Measurements from ENCODE around the gene SDR9C7.
"Not testable (repeated sequence)": the region's sequence is repeated elsewhere in the genome, so short reads cannot be mapped to it uniquely, and the experiment has no call there.

DNA sequence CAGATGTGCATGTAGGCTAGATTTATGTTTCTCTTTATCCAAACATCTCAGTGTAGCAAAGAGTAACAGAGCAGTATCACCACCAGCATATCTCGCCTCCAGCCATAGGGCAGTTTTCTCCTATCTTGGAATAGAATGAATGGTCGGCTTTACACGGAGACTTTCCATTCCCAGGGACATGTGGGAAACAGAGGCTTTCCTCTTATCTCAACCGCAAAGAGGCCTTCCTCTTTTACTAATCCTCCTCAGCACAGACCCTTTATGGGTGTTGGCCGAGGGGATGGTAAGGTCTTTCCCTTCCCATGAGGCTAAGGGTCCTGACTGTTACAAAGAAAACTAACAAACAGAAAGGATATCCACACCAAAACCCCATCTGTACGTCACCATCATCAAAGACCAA lies 34.7 kb upstream of the SDR9C7 start:
- TF ChIP-seq ELF4 (IDR thresholded peaks at IDR 0.05); FOXM1 (IDR thresholded peaks at IDR 0.05; ENCODE audit: borderline replicate concordance); TARDBP (IDR thresholded peaks at IDR 0.05); FOXA1 (IDR thresholded peaks at IDR 0.05); FOXK2 (IDR thresholded peaks at IDR 0.05); NFRKB (IDR thresholded peaks at IDR 0.05); HDGF (IDR thresholded peaks at IDR 0.05; ENCODE audit: borderline replicate concordance): not testable (repeated sequence)
- TF ChIP-seq, protein P1, sequence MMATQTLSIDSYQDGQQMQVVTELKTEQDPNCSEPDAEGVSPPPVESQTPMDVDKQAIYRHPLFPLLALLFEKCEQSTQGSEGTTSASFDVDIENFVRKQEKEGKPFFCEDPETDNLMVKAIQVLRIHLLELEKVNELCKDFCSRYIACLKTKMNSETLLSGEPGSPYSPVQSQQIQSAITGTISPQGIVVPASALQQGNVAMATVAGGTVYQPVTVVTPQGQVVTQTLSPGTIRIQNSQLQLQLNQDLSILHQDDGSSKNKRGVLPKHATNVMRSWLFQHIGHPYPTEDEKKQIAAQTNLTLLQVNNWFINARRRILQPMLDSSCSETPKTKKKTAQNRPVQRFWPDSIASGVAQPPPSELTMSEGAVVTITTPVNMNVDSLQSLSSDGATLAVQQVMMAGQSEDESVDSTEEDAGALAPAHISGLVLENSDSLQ (IDR thresholded peaks at IDR 0.05): not testable (repeated sequence)

All from HEK293T (cell line).